HG03095 (cell line): Measurements from ENCODE around the gene TMEM239.

Experiments
- ATAC-seq: cut with Tn5 transposase; IDR thresholded peaks from one replicate; pipeline ENCODE4 v1.9.1; 2021; ENCODE audit warnings: moderate library complexity; ENCODE audit not compliant: unreplicated experiment

TMEM239 gene

GRCh38 chr20:2846698-2847097, 30.5 kb downstream of the TMEM239 start:
- no peak for ATAC-seq

GRCh38 chr20:2847802-2848201, 31.6 kb downstream of the TMEM239 start:
- ATAC-seq, result no peak

GRCh38 chr20:2849529-2849928, 33.4 kb downstream of the TMEM239 start:
- ATAC-seq, result no peak

GRCh38 chr20:2851086-2851485, 34.9 kb downstream of the TMEM239 start:
- no peak for ATAC-seq

- no peak for ATAC-seq
Measured at GRCh38 chr20:2858591-2858990, 42.4 kb downstream of the TMEM239 start.

- ATAC-seq, result no peak
Measured at GRCh38 chr20:2859330-2860121, 43.4 kb downstream of the TMEM239 start.

- no peak for ATAC-seq
Measured at GRCh38 chr20:2864626-2865025, 48.5 kb downstream of the TMEM239 start.

- ATAC-seq, result no peak
Measured at GRCh38 chr20:2865101-2865500, 48.9 kb downstream of the TMEM239 start.

GRCh38 chr20:2865630-2866029, 49.5 kb downstream of the TMEM239 start:
- no peak for ATAC-seq

- no peak for ATAC-seq
Measured at GRCh38 chr20:2866236-2866635, 50.1 kb downstream of the TMEM239 start.

- no peak for ATAC-seq
Measured at GRCh38 chr20:2867081-2867864, 51.1 kb downstream of the TMEM239 start.
